Parathyroid adenoma (tissue), 2 donors: Measurements from ENCODE around the gene LPAR1.

ENCODE experiments used
- H2AFZ ChIP-seq: fragments of 300-600 bp; sonication (generic); one replicate; pipeline ENCODE4 v1.7.0; 2017; ENCODE audit warnings: antibody characterized with exemption, mild to moderate bottlenecking
- H3K27ac ChIP-seq: fragments of 300-600 bp; sonication (generic); one replicate; pipeline ENCODE4 v1.7.0; 2017
- H3K27me3 ChIP-seq: fragments of 300-600 bp; sonication (generic); one replicate; pipeline ENCODE4 v1.7.0; 2017; ENCODE audit warnings: low read length; ENCODE audit not compliant: control insufficient read depth, insufficient read depth
- H3K36me3 ChIP-seq: fragments of 300-600 bp; sonication (generic); one replicate; pipeline ENCODE4 v1.7.0; 2017; ENCODE audit warnings: low read length; ENCODE audit not compliant: control insufficient read depth, insufficient read depth
- H3K4me1 ChIP-seq: fragments of 300-600 bp; sonication (generic); one replicate; pipeline ENCODE4 v1.7.0; 2017; ENCODE audit warnings: control low read depth
- H3K4me2 ChIP-seq: fragments of 300-600 bp; sonication (generic); one replicate; pipeline ENCODE4 v1.7.0; 2017; ENCODE audit warnings: low read length
- H3K4me3 ChIP-seq: fragments of 300-600 bp; sonication (generic); one replicate; pipeline ENCODE4 v1.7.0; 2017; ENCODE audit warnings: low read depth, low read length
- H3K79me2 ChIP-seq: fragments of 300-600 bp; sonication (generic); one replicate; pipeline ENCODE4 v1.7.0; 2017; ENCODE audit warnings: control low read depth
- H3K9ac ChIP-seq: fragments of 300-600 bp; sonication (generic); one replicate; pipeline ENCODE4 v1.7.0; 2017; ENCODE audit warnings: mild to moderate bottlenecking
- H3K9me3 ChIP-seq: fragments of 300-600 bp; sonication (generic); one replicate; pipeline ENCODE4 v1.7.0; 2017; ENCODE audit warnings: low read length; ENCODE audit not compliant: control insufficient read depth
- CTCF ChIP-seq: fragments of 300-600 bp; sonication (generic); IDR thresholded peaks from one replicate; pipeline ENCODE4 v1.7.0; 2017; ENCODE audit warnings: antibody characterized with exemption, mild to moderate bottlenecking
- donor health status: primary hyperparathyroidism.

Gene LPAR1

GRCh38 chr9:110891760-110892159 is 146.5 kb downstream of the LPAR1 start:
- H2AFZ ChIP-seq, result no peak overlapping the region
- H3K9me3 ChIP-seq, result no peaks in the 10 kb centered on the region
- no peak overlapping the region for H3K9ac ChIP-seq
- no peak for TF ChIP-seq CTCF
- no peak overlapping the region for H3K27ac ChIP-seq
- no peaks in the 10 kb centered on the region for H3K4me1 ChIP-seq
- H3K4me3 ChIP-seq, result no peak overlapping the region
- H3K79me2 ChIP-seq, result no peaks in the 10 kb centered on the region
- H3K27me3 ChIP-seq, result no peaks in the 10 kb centered on the region
- no peaks in the 10 kb centered on the region for H3K36me3 ChIP-seq
- H3K4me2 ChIP-seq, result no peak overlapping the region

GRCh38 chr9:110890416-110890815 is 147.9 kb downstream of the LPAR1 start:
- TF ChIP-seq CTCF, result no peak
- Histone ChIP-seq H3K4me1 (no peaks in the 10 kb centered on the region), H3K27me3 (no peaks in the 10 kb centered on the region), H2AFZ (no peak overlapping the region), H3K9me3 (no peaks in the 10 kb centered on the region), H3K4me2 (no peak overlapping the region), H3K27ac (no peak overlapping the region), H3K9ac (no peak overlapping the region), H3K79me2 (no peaks in the 10 kb centered on the region), H3K36me3 (no peaks in the 10 kb centered on the region), H3K4me3 (no peak overlapping the region)

GRCh38 chr9:110887276-110887675 is 151.0 kb downstream of the LPAR1 start:
- no peaks in the 10 kb centered on the region for H3K27me3 ChIP-seq
- H3K36me3 ChIP-seq, result no peaks in the 10 kb centered on the region
- H3K79me2 ChIP-seq, result no peaks in the 10 kb centered on the region
- no peaks in the 10 kb centered on the region for H3K4me1 ChIP-seq
- no peak overlapping the region for H3K9ac ChIP-seq
- no peak overlapping the region for H3K4me3 ChIP-seq
- no peak overlapping the region for H3K4me2 ChIP-seq
- no peaks in the 10 kb centered on the region for H3K9me3 ChIP-seq
- TF ChIP-seq CTCF, result no peak
- no peak overlapping the region for H3K27ac ChIP-seq
- no peak overlapping the region for H2AFZ ChIP-seq

GRCh38 chr9:110886832-110887231 is 151.4 kb downstream of the LPAR1 start:
- no peak overlapping the region for H2AFZ ChIP-seq
- H3K9ac ChIP-seq, result no peak overlapping the region
- no peaks in the 10 kb centered on the region for H3K4me1 ChIP-seq
- H3K27ac ChIP-seq, result no peak overlapping the region
- H3K79me2 ChIP-seq, result no peaks in the 10 kb centered on the region
- H3K4me3 ChIP-seq, result no peak overlapping the region
- H3K27me3 ChIP-seq, result no peaks in the 10 kb centered on the region
- H3K36me3 ChIP-seq, result no peaks in the 10 kb centered on the region
- TF ChIP-seq CTCF, result no peak
- H3K4me2 ChIP-seq, result no peak overlapping the region
- H3K9me3 ChIP-seq, result no peaks in the 10 kb centered on the region

- Histone ChIP-seq H3K4me3 (no peak overlapping the region), H3K9ac (no peak overlapping the region), H3K4me2 (no peak overlapping the region), H3K9me3 (no peaks in the 10 kb centered on the region), H3K27me3 (no peaks in the 10 kb centered on the region), H3K4me1 (no peaks in the 10 kb centered on the region), H3K79me2 (no peaks in the 10 kb centered on the region), H3K27ac (no peak overlapping the region), H2AFZ (no peak overlapping the region), H3K36me3 (no peaks in the 10 kb centered on the region)
- no peak for TF ChIP-seq CTCF
These were observed 158.1 kb downstream of the LPAR1 start for GRCh38 chr9:110880189-110880588.
